Measurements from ENCODE around the gene SLC25A25. TPM values are rescaled to one million over a fixed set of nuclear protein-coding genes. Genes with fewer than 3 reads are reported as not detected.

Gene SLC25A25
- total RNA-seq, 1 experiment from 2014 or later: 4.1 TPM

GRCh38 chr9:128148509-128149000, 80.5 kb downstream of the SLC25A25 start:
- no peak overlapping the region for H3K4me3 ChIP-seq (ENCODE audit: low read length)
- no peaks in the 10 kb centered on the region for H3K27me3 ChIP-seq (ENCODE audit: low read length)
- no peak overlapping the region for H3K27ac ChIP-seq (ENCODE audit: low read length)
- H3K9ac ChIP-seq (ENCODE audit: low read length): no peak overlapping the region
- H3K9me2 ChIP-seq (replicated peaks; ENCODE audit: insufficient read depth, low read length): no peaks in the 10 kb centered on the region
- no peak overlapping the region for H2AFZ ChIP-seq (ENCODE audit: low read length)
- no peak for DNase-seq
- no peaks in the 10 kb centered on the region for H3K4me1 ChIP-seq (ENCODE audit: low read length)
- no peak overlapping the region for H3K4me2 ChIP-seq (ENCODE audit: low read depth, low read length, poor library complexity, severe bottlenecking)
- no peaks in the 10 kb centered on the region for H4K20me1 ChIP-seq (ENCODE audit: insufficient read depth, low read depth, low read length)
- H3K9me3 ChIP-seq (ENCODE audit: low read length): no peaks in the 10 kb centered on the region
- no peaks in the 10 kb centered on the region for H3K36me3 ChIP-seq (ENCODE audit: insufficient read depth, low read length)
- no peaks in the 10 kb centered on the region for H3K79me2 ChIP-seq (ENCODE audit: low read length)

GRCh38 chr9:128149001-128149701, 81.1 kb downstream of the SLC25A25 start, which contains the start of gene LCN2:
Gene LCN2 (plus strand): TSS chr9:128149453. CDS start chr9:128149526, 73 bp downstream.
- Histone ChIP-seq H3K9me3 (ENCODE audit: low read length) (no peaks in the 10 kb centered on the region), H3K79me2 (ENCODE audit: low read length) (no peaks in the 10 kb centered on the region), H4K20me1 (ENCODE audit: insufficient read depth, low read depth, low read length) (no peaks in the 10 kb centered on the region), H3K36me3 (ENCODE audit: insufficient read depth, low read length) (no peaks in the 10 kb centered on the region), H3K9ac (ENCODE audit: low read length) (no peak within 1 kb of the TSS), H3K4me1 (ENCODE audit: low read length) (no peaks in the 10 kb centered on the region), H3K27ac (ENCODE audit: low read length) (no peak within 1 kb of the TSS), H2AFZ (ENCODE audit: low read length) (no peak within 1 kb of the TSS), H3K27me3 (ENCODE audit: low read length) (no peaks in the 10 kb centered on the region), H3K9me2 (replicated peaks; ENCODE audit: insufficient read depth, low read length) (no peaks in the 10 kb centered on the region), H3K4me3 (ENCODE audit: low read length) (no peak within 1 kb of the TSS), H3K4me2 (ENCODE audit: low read depth, low read length, poor library complexity, severe bottlenecking) (no peak within 1 kb of the TSS)
- no peak for DNase-seq

- Histone ChIP-seq H2AFZ (ENCODE audit: low read length) (no peak overlapping the region), H3K27me3 (ENCODE audit: low read length) (no peaks in the 10 kb centered on the region), H3K4me1 (ENCODE audit: low read length) (no peaks in the 10 kb centered on the region), H3K9me2 (replicated peaks; ENCODE audit: insufficient read depth, low read length) (no peaks in the 10 kb centered on the region), H4K20me1 (ENCODE audit: insufficient read depth, low read depth, low read length) (no peaks in the 10 kb centered on the region), H3K4me3 (ENCODE audit: low read length) (no peak overlapping the region), H3K27ac (ENCODE audit: low read length) (no peak overlapping the region), H3K36me3 (ENCODE audit: insufficient read depth, low read length) (no peaks in the 10 kb centered on the region), H3K4me2 (ENCODE audit: low read depth, low read length, poor library complexity, severe bottlenecking) (no peak overlapping the region), H3K9me3 (ENCODE audit: low read length) (no peaks in the 10 kb centered on the region), H3K79me2 (ENCODE audit: low read length) (no peaks in the 10 kb centered on the region), H3K9ac (ENCODE audit: low read length) (no peak overlapping the region)
- no peak for DNase-seq
These were observed 82.0 kb downstream of the SLC25A25 start for GRCh38 chr9:128149951-128150593.

- Histone ChIP-seq H4K20me1 (ENCODE audit: insufficient read depth, low read depth, low read length) (no peaks in the 10 kb centered on the region), H3K4me1 (ENCODE audit: low read length) (no peaks in the 10 kb centered on the region), H3K36me3 (ENCODE audit: insufficient read depth, low read length) (no peaks in the 10 kb centered on the region), H2AFZ (ENCODE audit: low read length) (no peak overlapping the region), H3K4me3 (ENCODE audit: low read length) (no peak overlapping the region), H3K27me3 (ENCODE audit: low read length) (no peaks in the 10 kb centered on the region), H3K79me2 (ENCODE audit: low read length) (no peaks in the 10 kb centered on the region), H3K9ac (ENCODE audit: low read length) (no peak overlapping the region), H3K9me2 (replicated peaks; ENCODE audit: insufficient read depth, low read length) (no peaks in the 10 kb centered on the region), H3K9me3 (ENCODE audit: low read length) (no peaks in the 10 kb centered on the region), H3K27ac (ENCODE audit: low read length) (no peak overlapping the region), H3K4me2 (ENCODE audit: low read depth, low read length, poor library complexity, severe bottlenecking) (no peak overlapping the region)
- DNase-seq: peak; percentile 83
These were observed 82.7 kb downstream of the SLC25A25 start for GRCh38 chr9:128150594-128151308.

GRCh38 chr9:128151309-128152132, 83.5 kb downstream of the SLC25A25 start:
- no peak overlapping the region for H3K27ac ChIP-seq (ENCODE audit: low read length)
- no peak overlapping the region for H3K4me3 ChIP-seq (ENCODE audit: low read length)
- no peak overlapping the region for H2AFZ ChIP-seq (ENCODE audit: low read length)
- H3K79me2 ChIP-seq (ENCODE audit: low read length): no peaks in the 10 kb centered on the region
- no peaks in the 10 kb centered on the region for H3K9me3 ChIP-seq (ENCODE audit: low read length)
- no peaks in the 10 kb centered on the region for H3K36me3 ChIP-seq (ENCODE audit: insufficient read depth, low read length)
- no peak overlapping the region for H3K9ac ChIP-seq (ENCODE audit: low read length)
- no peak overlapping the region for H3K4me2 ChIP-seq (ENCODE audit: low read depth, low read length, poor library complexity, severe bottlenecking)
- H3K9me2 ChIP-seq (replicated peaks; ENCODE audit: insufficient read depth, low read length): no peaks in the 10 kb centered on the region
- H3K27me3 ChIP-seq (ENCODE audit: low read length): no peaks in the 10 kb centered on the region
- no peaks in the 10 kb centered on the region for H4K20me1 ChIP-seq (ENCODE audit: insufficient read depth, low read depth, low read length)
- no peaks in the 10 kb centered on the region for H3K4me1 ChIP-seq (ENCODE audit: low read length)
- no peak for DNase-seq

GRCh38 chr9:128152133-128153059, 84.4 kb downstream of the SLC25A25 start:
- Histone ChIP-seq H2AFZ (ENCODE audit: low read length) (no peak overlapping the region), H4K20me1 (ENCODE audit: insufficient read depth, low read depth, low read length) (no peaks in the 10 kb centered on the region), H3K9me3 (ENCODE audit: low read length) (no peaks in the 10 kb centered on the region), H3K79me2 (ENCODE audit: low read length) (no peaks in the 10 kb centered on the region), H3K27ac (ENCODE audit: low read length) (no peak overlapping the region), H3K9me2 (replicated peaks; ENCODE audit: insufficient read depth, low read length) (no peaks in the 10 kb centered on the region), H3K4me1 (ENCODE audit: low read length) (no peaks in the 10 kb centered on the region), H3K4me2 (ENCODE audit: low read depth, low read length, poor library complexity, severe bottlenecking) (no peak overlapping the region), H3K27me3 (ENCODE audit: low read length) (no peaks in the 10 kb centered on the region), H3K4me3 (ENCODE audit: low read length) (no peak overlapping the region), H3K9ac (ENCODE audit: low read length) (no peak overlapping the region), H3K36me3 (ENCODE audit: insufficient read depth, low read length) (no peaks in the 10 kb centered on the region)
- no peak for DNase-seq
